ENCODE data around the gene MAPK8IP2.
"Not testable (repeated sequence)": the region's sequence is repeated elsewhere in the genome, so short reads cannot be mapped to it uniquely, and the experiment has no call there.

Gene MAPK8IP2

DNA sequence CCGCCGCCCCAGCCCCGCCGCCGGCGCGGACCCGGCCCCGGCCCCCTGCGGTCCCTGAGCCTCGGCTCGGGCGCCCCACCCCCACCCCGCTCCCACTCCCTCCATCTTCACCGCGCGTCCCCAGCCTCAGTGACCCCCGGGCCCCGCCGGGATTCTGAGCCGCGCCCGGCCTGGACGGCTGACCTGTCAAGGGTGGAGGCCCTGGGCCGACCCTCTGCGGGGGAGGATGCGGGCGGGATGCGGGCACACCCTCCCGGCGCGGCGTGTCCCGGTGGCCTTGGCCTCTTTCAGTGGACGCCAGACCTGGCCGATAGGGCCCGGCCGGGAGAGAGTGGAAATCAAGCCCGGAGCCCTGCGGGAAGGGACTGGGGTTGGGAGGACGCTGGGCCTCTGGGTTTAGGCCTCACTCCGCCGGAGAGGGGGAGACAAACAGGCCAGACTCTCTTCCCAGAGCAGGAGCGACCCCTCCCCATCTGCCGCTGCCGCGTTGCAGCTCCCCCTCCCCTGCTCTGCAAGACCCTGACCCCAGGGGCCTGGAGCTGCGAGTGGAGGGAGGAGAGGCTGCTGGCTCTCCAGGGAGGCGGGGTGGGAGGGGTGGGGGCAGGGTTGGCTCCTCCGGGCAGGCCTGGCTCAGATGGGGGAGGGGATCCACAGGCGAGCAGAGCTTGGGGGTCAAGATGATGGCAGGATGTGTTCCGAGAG is 525 bp downstream of the MAPK8IP2 start:
- DNase-seq = no peak

DNA sequence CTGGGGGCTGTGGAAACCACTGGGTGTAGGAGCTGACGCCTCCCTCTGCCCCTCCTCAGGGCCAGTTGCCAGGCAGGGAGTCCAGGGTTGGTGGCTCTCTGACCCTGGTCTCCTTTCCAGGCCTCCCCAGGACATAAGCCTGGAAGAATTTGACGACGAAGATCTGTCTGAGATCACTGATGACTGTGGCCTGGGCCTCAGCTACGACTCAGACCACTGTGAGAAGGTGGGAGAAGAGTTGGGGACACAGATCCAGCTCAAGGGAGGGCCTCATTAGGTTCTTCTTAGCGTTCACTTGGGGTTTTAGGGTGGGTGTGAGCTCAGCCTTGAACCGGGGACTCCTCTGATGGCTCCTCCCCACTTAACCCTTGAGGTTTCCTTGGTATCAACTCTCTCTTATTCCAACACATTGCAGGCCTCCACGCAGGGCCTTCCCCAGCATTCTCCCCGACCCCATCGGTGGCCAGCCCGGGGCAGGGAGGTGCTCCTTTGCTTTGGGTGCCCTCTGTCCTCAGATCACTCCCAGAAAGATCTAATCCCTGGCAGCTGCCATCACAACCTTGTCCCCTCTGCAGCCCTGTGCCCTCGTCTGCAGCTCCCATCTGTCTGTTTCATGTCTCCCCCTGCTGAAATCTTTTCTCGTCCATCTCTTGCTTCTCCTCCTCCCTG is 1.2 kb downstream of the MAPK8IP2 start:
- no peak for DNase-seq

DNA sequence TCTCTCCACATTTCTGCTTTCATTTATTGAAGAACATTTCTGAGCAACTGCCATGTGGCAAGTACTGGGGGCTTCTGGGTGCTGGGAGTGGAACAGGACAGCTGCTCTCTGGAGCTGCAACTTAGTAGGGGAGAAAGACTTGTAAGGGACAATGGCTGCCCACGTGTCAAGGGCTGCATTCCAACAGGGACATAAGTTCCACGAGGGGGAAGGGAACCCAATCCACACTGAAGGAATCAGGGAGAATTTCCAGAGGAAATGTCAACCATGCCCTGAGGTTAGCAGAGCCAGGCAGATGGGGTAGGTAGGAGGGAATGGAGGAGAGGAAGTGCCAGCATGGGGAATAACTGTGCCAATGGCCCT is 1.7 kb downstream of the MAPK8IP2 start:
- DNase-seq = no peak

DNA sequence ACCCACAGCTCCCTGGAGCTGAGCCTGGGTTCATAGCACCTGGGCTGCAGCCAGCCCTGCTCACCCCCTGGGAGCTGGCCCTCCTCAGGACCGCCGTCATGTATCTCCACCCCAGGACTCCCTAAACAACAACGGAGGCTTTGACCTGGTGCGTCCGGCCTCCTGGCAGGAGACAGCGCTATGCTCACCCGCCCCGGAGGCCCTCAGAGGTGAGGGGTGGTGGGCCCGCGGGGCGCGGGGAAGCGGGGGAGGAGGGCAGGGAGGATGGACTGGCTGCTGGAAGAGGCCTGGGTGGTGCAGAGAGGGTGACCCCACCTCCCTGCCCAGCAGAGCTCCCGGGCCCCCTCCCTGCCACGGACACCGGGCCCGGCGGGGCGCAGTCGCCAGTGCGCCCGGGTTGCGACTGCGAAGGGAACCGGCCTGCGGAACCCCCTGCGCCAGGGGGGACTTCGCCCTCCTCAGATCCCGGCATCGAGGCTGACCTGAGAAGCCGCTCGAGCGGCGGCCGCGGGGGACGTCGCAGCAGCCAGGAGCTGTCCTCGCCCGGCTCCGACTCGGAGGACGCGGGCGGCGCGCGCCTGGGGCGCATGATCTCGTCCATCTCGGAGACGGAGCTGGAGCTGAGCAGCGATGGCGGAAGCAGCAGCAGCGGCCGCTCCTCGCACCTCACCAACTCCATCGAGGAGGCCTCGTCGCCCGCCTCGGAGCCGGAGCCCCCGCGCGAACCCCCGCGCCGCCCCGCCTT is 3.1 kb downstream of the MAPK8IP2 start:
- no peak for DNase-seq

DNA sequence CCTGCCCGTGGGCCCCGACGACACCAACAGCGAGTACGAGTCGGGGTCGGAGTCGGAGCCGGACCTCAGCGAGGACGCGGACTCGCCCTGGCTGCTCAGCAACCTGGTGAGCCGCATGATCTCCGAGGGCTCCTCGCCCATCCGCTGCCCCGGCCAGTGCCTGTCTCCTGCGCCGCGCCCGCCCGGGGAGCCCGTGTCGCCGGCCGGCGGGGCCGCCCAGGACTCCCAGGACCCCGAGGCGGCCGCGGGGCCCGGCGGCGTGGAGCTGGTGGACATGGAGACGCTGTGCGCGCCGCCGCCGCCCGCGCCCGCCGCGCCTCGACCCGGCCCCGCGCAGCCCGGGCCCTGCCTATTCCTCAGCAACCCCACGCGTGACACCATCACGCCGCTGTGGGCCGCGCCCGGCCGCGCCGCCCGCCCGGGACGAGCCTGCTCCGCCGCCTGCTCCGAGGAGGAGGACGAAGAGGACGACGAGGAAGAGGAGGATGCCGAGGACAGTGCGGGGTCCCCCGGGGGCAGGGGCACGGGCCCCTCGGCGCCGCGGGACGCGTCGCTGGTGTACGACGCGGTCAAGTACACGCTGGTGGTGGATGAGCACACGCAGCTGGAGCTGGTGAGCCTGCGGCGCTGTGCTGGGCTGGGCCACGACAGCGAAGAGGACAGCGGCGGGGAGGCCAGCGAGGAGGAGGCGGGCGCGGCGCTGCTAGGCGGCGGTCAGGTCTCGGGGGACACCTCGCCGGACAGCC is 3.8 kb downstream of the MAPK8IP2 start:
- no peak for DNase-seq

DNA sequence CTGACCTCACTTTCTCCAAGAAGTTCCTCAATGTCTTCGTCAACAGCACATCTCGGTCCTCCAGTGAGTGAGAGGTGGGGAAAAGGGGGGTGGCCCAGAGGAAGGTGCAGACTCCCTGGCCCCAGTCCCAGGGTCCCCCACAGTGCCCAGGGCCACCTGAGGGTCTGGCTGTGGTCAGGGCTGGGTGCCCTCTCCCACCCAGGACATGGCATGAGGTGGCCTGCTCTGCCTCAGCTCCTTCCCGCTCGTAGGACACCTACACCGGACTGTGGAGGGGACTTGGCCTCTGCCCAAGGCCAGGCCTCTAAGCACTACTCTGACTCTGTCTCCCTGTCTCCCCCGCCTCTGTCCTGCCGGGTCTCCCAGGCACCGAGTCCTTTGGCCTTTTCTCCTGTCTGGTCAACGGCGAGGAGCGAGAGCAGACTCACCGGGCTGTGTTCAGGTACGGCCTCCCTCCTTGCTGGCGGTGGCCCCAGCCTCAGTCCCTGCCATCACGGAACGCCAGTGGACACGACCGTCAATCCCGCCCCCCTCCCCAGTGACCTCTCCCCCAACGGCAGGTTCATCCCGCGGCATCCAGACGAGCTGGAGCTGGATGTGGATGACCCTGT is 4.5 kb downstream of the MAPK8IP2 start:
- DNase-seq = no peak

GRCh38 chr22:50605613-50606074 is 5.1 kb downstream of the MAPK8IP2 start:
- no peak for DNase-seq

- no peak for DNase-seq
Measured at GRCh38 chr22:50606165-50606945, 5.8 kb downstream of the MAPK8IP2 start.

DNA sequence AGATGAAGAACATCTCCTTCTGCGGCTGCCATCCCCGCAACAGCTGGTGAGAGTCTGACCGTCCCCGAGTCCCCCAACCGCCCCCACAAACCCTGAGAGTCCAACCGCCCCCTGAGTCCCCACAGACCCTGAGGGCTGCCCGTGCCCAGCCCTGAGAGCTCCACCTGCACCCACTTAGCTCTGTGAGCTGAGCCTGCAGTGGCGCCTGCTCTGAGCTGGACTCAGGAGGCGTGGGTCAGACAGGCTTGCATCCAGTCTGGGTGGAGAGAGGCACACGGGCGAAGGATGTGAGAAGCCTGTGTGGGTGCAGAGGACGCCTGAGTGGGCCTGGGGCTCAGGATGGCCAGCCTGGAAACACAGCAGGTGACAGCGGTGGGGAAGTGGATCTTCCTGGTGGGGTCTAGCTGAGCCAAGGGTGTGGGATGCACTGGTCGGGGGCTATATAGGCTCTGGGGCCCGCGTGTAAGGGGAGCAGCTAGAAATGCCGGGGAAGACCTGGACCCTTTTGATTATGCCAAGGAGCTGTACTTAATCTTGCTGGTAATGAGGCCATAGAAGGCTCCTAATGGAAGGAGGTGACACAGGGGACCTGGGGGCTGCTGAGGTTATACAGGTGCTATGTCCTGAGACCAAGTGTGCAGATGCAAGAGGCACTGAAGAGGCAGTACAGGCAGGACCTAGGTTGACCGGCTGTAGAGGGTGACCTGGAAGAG is 6.5 kb downstream of the MAPK8IP2 start:
- DNase-seq = no peak

DNA sequence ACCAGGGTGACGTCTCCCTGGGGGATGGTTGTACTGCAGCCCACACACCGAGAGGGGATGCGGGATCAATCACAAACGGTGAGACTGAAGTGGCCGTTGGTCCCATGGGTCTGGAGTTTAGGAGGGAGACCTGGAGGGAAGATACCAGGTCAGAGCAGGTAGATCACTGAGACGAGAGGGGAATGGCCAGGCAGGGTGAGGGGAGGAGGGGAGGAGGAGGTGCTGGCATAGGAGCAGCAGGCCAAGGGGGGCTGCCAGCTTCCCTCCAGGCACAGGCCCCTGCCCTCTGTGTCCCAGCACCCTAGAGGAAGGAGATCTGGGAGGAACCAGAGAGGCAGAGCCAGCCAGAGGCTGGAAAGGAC is 7.0 kb downstream of the MAPK8IP2 start:
- no peak for DNase-seq

DNA sequence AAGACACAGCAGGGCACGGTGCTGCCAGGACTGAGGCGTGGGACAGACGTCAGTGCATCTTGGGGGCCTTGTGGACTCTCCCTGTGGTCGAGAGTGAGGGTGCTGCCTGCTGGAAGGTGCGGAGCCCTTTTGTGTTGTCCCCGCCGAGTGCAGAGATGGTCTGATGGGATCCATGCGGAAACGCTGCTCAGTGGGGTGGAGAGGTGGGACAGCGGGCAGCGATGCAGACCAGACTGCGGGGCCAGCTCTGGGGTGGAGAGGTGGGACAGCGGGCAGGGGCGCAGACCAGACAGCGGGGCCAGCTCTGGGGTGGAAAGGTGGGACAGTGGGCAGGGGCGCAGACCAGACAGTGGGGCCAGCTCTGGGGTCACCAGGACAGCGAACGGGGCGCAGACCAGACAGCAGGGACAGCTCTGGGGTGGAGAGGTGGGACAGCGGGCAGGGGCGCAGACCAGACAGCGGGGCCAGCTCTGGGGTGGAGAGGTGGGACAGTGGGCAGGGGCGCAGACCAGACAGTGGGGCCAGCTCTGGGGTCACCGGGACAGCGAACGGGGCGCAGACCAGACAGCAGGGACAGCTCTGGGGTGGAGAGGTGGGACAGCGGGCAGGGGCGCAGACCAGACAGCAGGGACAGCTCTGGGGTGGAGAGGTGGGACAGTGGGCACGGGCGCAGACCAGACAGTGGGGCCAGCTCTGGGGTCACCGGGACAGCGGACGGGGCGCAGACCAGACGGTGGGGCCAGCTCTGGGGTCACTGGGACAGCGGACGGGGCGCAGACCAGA is 7.7 kb downstream of the MAPK8IP2 start:
- DNase-seq = not testable (repeated sequence)

DNA sequence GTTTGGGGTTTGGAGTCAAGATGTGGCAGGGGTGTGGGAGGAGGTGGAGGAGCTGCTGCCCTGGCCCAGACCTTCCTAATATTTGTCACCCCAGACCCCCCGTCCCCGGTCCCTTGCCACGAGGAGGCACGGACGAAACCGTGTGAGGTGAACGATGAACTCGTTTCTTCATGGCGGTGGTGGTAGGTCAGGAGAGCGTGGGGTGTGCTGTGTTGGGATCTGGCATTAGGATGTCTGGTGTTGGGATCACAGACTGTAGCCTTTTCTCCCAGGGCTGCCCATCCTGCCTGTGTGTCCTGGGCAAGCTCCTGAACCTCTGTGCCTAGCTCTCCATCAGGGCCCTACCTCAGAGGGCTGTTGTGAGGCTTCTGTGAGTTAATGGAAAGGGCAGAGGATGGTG is 8.4 kb downstream of the MAPK8IP2 start:
- DNase-seq = no peak

GRCh38 chr22:50609599-50609998 is 9.0 kb downstream of the MAPK8IP2 start:
- no peak for DNase-seq

- DNase-seq = no peak
Measured at GRCh38 chr22:50610041-50610451, 9.5 kb downstream of the MAPK8IP2 start.

- DNase-seq = no peak
Measured at GRCh38 chr22:50610581-50610980, 10.0 kb downstream of the MAPK8IP2 start.

DNA sequence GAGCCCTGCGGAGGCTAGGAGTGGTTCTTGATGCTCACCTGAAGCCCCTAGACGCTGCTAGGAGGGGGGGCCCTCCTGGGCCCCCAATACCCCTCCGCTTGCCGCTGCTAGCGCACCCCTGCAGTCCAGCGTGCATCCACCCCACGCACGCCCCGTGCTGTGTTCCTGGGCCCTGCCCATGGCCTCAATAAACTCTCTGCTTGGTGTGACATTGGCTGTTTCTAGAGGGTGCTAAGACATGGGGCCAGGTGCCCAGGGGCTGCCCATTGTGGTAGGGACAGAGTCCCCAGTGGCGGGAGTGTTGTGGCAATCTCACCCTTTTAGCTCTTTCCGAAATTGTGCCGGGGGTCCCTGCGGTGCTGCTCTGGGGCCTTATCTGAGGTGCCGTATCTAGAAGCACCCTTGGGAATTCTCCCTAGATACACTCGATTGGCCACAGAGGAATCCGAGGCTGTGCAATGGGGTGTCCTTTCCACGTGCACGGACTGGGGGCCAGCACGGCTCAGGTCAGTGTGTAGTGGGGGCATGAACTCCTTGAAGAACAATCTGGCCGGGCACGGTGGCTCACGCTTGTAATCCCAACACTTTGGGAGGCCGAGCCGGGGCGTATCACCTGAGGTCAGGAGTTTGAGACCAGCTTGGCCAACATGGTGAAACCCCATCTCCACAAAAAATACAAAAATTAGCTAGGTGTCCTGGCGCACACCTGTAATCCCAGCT is 10.9 kb downstream of the MAPK8IP2 start:
- no peak for DNase-seq

DNA sequence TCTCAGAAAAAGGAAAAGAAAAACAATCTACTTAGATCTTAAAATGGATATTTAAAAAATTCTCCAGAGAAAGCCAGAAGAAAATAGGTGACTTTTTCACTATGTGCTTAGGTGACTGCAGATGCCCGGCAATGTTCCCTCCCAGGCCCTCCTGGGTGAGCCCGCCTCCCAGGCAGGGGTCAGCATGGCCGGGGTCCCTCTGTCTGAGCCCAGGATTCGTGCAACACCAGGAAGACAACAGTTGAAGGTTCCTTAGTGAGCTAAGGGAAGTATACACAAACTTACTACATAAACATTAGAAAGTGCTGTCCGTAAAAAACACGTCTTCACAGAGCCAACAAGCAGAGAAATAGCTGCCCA is 11.6 kb downstream of the MAPK8IP2 start:
- DNase-seq = no peak

DNA sequence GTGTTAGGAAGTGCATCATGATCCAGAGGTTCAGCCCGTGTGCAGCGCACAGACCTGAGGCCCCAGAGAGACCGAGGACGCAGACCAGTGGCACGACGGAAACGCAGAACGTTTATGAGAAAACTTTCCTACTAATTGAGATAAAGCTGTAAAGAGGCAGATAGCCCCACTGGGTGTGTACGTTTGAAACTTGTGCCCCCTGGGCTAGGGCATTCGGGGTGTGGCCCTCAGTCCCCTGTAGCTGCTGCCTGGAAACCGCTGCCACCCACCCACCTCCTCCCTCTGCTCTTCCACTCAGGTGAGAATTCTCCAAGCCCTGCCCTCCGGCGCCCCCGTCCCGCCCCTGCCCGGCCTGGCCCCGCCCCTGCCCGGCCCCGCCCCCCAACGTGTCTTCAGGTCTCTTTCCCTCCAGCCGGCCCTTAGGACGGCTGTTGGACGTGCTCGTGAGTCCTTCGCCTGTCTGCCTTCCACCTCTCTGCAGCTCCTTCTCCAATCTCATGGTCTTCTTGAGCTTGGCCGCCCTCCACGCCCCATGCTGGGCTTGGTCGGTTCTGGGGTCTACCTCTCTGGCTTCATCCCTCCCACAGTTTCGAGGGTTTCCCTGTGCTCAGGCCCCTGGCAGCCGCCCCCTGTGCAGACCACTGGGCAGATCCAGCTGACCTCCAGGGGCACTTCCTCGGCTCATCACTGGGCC is 12.1 kb downstream of the MAPK8IP2 start:
- no peak for DNase-seq

DNA sequence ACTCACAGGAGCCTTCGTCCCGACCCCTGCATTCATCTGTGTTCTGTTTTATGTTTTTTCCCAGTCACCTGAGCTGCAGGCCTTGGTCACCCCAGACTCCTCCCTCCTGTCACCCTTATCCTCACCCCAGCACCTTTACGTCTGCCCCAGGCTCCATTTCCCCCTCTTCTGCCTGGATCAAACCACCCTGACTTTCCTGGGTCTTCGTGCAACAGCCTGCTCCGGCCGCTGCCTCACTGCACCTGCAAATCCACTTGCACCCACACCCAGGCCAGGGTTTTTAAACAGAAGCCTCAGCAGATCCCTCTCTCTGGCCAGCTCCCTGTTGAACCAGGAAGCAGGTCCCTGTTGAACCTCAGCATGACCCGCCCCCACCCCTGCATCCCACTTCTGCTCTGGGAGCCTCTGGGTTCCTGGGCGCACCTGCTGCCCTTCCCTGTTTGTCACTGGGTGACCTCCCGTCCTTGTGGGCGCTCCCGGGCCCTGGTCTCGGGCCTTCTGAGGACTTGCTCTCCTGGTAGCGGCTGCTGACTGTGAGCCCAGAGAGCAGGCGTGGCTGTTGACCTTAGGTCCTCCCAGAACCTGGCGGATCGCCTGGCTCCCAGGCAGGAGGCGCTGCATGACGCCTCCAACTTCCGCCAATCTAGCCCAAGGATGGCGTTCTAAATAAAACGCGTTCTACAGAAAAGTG is 12.8 kb downstream of the MAPK8IP2 start:
- DNase-seq = peak; percentile 68

Measured in SHP77 treated with DMSO at 0.1 percent for 48 hours (cell line).